ENCODE measurements around the gene CFAP61.
A peak's percentile ranks its signal among the peaks of the same experiment; 100 is the strongest.

CFAP61 gene

DNA sequence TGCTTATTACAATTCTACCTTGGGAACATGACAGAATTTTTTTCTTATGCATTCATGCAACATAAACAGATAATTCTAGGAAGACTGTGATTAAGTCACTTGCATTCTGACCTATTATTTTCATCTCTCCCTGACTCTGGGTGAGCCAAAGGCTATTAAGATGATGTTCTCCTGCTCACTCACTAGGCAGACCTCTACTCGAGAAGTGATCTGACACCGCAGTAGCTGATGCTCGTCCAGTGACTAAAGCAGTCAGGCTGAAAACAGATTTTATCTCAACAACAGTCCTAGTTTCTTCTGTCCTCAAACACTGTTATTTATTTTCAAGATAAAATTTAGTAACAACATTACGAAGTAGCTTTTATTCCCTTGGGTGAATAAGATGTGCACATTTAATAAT, 17.8 kb upstream of the CFAP61 start:
- no peak for DNase-seq

DNA sequence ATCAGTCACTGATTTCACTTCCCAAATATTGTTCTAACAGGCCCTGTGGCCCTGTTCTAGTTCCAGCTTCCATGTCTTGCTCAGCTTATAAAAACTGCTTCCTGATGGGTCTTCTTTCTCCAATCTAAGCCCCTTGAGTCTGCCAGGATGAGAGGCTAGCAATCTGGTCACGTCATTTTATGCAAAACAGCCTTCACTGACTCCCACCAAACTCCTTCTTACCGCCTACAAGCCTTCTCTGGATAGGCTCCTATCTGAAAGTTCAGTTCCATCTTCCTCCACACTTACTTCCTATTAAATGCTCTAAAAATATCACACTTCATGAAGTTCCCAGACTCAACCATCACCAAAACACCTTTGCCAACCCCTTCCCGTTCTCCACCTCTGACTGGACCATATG, 15.6 kb upstream of the CFAP61 start:
- no peak for DNase-seq

DNA sequence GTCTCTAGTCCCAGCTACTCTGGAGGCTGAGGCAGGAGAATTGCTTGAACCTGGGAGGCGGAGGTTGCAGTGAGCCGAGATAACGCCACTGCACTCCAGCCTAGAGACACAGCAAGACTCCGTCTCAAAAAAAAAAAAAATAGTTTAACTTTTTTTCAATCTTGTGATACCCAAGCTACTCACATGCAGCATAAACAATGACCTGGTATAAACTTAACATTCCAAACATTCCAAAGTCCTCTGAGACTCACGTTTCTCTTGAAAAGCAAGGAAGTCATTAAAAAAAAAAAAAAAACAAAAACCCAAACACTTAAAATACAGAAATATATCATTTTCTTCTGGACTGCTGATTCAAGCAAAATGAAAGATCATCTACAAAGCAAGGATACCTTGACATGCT, 14.4 kb upstream of the CFAP61 start:
- no peak for DNase-seq

DNA sequence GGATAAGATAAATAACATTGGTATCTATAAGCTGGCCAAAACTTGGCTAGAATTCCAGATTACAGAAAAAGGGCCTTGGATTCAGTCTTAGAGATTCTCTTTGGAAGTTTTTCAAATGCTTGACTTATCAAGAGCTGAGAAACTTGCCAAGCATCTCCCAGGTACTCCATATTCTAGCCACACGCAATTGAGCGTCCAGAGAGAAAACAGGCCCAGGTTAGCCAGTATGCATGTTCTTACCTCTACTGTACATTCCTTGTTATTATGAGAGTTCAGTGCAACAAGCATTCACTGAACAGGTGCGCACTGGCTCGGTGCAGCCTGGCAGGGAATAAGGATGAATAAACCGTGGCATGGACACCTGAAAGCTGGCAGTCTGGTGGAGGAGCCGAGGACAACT, 13.7 kb upstream of the CFAP61 start:
- DNase-seq: no peak

DNA sequence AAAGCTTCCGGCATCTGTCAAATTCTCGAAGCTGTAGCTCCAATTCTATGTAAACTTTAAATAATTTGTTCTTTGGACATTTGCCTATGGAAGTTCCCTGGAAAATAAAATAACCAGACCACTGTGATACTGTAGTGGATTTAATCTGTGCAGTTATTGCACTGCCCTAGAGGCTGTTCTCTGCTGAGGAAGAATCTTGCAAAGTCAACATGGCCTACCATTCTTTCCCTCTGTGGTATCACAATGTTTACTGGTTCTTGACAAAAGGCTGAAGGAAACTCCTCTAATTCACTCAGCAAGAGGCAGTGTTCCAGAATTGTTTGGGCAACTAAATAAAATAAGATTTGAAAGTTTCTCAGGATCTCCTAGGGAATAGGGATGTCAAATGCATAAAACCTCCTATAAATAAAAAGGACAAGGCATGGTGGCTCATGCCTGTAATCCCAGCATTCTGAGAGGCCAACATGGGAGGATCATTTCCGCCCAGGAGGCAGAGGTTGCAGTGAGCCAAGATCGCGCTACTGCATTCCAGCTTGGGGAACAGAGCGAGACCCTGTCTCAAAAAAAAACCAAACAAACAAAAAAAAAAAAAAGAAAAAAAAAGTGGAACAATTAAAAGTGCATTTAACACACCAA, 12.5 kb upstream of the CFAP61 start:
- DNase-seq: no peak

DNA sequence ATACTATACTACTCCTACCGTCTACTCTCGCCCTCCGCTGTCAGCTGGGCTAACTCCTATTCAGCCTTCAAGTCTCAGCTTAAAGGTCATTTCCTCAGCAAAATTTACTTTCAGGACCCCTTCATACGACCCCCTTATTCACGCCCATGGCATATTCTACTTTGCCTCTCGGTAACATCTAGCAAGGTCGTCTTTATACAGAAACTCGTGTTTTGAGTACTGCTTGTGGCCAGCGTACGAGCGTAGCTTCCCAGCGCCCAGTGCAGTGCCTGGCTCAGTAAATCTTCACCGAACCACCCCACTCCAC, 612 bp upstream of the CFAP61 start:
- DNase-seq: no peak

DNA sequence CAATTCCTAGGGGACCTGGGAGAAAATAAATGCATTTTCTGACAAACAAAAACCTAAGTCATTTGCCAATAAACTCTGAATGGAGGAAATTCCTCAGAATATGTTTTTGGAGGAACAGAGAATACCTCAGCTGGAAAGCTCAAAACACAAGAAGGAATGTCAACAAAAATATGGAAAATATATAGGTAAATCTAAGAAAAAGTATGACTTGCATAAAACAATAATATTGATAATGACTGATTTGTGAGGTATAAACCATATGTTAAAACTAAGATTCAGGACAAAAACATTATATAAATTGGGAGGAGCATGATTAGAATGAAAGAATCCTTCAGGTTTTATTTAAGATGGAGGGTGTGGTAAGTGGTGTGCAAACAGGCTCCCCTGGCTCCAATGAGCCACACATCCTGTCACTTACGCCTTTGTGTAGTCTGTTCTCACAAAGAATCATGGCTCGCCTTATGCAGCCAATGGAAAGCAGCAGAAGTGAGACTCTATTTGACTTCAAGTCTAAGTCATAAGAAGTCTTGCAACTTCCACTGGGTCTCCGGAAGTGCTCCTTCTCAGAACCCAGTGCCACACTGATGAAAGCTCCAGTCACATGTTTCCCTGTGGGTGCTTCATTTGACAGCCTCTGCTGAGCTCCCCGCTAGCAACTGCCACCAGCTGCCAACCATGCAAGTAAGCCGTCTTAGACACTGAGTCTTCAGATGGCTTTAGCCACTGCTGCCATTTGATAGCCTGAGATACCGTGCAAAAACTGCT, 8.1 kb downstream of the CFAP61 start:
- DNase-seq: peak; percentile 26

DNA sequence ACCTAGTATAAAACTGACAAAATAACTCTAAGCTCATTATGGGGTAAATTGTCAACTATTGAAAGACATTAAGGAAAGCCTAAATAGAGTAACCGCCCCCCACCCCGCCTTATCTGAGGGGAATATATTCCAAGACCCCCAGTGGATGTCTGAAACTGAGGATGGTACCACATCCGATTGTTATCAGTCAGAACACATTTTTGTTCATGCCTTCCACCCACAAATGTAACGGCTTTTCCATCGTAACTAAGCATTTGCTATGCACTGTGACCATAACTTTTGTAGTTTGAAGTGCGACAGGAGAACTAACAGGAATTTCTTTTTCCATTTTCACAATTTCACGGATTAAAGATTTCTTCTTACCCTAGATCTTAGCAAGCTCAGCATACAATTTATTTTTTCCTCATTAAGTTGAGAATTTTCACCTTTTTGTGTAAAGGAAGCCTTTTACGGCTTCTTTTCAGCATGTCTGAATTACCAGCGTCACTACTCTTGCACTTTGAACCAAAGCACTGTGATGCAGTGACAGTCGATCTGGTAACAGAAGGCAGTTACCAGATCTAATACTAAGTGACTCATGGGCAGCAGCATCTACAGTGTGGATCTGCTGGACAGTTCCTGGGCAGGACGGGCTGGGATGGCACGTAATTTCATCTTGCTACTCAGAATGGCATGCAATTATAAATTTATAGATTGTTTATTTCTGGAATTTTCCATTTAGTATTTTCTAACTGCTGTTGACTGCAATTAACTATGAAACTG, 11.8 kb downstream of the CFAP61 start:
- DNase-seq: no peak

DNA sequence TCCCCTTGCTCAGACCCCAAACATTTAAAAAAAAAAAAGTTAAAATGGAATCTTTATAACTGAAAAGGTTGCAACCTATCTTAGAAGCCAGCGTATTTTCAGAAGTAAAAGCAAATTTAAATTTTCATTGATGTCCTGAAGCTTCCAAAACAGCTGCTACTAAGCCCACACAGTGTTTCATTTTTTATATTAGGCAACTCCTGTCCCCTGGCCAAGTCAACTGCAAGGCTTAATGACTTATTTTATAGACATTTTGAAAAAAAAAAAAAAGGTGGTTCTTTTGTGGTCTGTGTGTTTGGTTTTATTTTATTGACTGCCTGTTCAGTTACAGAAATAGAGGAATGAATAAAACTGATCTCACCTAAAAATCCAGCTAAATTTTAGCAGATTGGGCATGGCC, 13.0 kb downstream of the CFAP61 start:
- no peak for DNase-seq

DNA sequence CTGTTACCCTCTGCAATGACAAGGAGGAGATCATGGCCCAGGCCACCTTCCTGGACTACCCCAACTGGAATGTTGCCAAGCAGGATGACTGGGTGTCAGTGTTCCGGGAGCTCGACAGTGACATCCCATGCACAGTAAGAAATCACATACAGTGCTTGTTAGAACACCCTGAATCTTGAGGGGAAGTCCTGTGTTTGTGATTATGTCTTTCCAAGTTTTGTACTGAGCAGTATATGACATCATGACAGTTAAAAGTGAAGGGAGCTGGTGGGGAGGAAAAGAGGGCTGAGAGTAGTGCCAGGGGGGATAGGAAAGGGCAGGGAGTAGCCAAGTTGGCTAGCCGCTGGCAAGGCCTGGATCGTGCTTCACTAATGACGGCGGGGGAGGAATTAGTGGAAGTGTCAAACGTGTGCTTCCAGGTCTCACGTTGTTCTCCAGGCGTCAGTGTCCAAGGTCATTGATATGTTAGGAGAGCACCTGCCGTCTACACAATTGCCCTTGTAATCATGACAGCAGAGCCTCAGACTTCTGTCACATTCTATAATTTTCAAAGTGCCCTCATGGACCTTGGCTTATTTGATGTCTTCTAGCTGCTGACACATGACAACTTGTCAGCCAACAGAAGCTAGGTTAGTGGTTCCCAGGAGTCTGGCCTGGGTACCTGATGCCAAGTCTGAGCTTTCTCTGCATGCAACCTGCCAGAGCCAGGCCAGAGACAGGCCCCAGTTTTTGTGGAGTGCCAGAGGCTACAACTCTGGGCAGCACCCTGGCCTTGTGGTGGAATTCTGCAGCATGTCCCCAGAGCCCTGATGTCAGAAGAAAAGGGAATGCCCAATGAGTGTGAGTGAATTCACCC, 18.8 kb downstream of the CFAP61 start:
- peak; percentile 34 for DNase-seq

DNA sequence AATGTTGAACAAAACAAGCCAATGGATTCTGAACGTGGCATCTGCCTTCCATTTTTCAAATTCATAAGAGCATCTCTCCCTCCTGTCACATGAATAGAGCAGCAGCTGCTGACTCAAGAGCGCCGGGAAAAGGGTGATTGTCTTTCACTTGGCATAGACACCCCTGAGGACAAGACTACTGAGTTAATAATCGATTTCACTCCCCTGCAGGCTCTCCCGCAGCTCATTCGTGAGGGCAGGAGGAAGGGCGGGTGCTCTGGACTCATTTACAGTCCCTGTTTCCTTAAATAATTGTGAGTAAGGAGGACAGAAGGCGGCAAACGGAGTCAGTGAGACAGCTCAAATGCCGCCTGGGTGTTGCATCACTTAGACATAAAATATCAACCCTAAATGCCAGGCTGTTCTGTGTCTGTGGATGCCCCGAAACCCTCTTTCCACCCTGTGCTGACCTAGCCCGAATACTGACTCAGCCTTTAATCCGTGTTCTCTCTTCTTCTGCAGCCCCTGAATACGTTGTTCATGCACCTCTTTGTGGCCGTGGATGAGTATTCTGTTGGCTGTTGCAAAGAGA, 21.6 kb downstream of the CFAP61 start:
- DNase-seq: no peak

DNA sequence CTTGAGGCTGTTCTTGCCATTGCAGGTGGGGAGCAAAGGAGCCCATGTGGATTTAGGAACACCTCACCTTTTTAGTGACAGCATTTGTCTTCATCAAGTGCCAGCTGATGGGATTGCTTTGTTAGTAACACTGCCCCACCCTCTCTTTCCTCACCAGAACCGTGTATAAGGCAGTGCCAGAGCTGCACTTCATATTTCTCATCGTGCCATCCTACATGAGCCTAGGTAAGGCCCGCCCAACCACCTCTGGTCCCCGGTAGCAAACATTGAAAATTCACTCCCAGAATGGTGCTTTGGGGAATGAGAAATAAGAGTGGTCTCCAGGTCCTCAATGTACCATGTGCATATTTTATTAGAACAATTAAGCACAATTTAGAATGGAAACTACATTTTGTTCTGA, 22.7 kb downstream of the CFAP61 start:
- DNase-seq: no peak

DNA sequence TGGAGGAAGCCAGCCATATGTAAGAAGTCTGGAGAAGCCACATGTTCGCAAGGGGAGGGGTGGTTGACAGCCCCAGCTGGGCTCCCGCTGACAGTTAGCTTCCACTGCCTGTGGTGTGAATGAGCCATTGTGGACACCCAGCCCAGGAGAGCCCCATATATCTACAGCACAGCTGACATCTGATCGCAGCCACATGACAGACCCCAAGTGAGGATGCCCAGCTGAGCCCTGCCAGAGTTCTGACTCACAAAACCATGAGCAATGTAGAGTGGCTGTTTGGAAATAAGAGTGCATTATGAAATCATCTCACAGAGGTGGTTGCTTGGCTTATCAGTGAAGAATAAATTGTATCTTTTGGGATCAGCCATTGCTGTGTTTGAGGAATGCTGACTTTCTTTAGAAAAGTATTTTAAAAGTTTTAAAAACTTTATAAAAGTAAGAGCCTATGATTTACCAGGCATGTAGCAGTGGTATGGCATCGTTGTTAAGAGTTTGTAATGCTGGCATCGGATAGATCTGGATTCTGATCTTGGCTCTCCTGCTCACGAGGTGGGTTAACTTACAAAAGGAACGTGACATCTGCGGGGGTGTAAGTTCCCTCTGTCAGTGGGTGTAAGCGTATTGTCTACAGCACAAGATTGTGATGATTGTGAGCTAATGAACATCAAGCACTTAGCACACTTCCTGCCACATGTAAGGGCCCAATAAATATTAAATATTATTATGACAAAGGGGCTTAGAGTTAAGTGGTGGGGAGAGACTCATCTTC, 24.1 kb downstream of the CFAP61 start:
- no peak for DNase-seq

DNA sequence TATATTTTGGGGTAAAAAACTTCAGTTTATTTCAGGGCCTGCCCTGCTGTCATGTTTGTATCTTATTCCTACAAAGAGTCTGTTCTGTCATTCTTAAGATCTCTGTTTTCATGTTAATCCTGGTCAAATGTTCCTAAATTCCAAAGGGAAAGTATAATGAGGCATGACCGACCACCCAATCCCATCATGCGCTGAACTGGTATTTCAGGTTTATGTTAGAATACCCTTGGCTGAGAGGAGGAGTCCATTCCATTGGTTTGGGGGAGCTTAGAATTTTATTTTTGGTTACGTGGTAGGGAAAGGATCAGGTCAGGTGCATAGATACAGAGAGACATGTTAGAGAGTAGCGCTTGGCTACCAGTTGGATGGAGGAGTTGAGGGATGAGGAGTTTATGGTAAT, 25.7 kb downstream of the CFAP61 start:
- no peak for DNase-seq

DNA sequence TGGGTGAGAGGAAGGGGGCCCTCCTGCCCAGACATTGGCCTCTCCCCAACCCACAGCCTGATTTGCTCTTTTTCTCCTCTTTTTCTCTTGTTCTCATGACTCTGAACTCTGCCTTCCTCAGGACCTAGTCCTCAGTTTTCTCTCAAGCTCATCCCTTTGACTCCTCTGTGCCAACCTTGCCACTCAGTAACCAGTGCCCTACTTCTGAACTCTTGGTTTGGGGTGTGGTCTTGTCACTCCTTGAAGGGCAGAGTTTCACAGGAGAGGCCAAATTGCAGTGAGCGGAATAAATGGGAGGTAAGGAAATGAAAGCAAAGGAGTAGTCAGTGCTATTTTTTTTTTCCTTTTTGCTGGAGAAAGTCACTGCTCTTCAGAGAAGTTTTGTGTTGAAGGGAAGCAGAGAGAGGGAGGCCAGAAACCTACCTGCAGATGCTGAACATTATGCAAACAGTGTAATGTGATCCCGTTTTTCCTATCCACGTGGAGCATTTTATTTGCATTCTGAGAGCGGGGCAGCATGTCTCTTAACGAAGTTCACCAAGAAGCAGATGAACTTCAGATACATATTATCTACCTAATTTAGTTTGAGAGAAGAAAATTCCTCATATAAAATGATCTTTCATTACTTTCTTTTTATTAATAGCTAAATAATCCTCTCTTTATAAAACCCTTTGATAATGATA, 26.9 kb downstream of the CFAP61 start:
- DNase-seq: no peak

DNA sequence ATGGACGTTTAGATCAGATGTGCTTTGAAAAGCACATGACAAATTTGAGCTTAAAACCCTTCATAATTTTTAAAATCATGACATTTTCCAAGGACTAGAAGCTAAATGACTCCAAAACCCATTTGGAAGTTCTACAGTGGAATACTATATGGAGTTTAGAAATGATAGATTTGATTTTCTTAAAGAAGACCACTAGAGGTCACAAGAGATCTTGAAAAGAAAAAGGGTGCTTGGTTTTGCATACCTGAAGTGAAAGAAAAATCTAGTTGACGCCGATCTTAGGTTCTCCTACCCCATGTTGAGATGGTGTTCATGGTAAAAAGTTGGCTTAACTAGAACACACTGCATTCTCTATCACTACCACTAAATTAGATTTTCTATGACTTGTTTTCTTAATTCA, 31.5 kb downstream of the CFAP61 start:
- DNase-seq: peak; percentile 71

DNA sequence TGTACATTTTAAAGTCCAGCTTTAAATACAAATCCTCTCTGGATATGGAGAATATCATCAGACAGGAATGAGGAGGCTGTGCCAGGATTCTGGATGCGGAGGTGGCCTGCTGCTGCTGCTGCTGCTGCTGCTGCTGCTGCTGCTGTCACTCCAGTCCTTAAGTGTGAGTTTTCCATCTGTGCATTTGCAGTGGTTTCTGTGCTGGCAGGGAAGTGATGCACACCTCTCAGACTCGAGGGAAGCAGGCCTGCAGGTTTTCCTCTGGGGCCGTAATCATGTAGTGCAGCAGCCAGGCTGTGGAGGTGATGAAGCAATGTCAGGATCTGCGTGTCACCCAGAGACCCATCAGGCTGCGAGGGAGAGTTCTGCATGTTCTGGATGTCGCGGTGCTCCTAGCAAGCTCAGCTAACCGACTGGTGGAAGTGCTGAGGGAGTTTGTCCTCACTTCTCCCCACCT, 32.0 kb downstream of the CFAP61 start:
- no peak for DNase-seq

DNA sequence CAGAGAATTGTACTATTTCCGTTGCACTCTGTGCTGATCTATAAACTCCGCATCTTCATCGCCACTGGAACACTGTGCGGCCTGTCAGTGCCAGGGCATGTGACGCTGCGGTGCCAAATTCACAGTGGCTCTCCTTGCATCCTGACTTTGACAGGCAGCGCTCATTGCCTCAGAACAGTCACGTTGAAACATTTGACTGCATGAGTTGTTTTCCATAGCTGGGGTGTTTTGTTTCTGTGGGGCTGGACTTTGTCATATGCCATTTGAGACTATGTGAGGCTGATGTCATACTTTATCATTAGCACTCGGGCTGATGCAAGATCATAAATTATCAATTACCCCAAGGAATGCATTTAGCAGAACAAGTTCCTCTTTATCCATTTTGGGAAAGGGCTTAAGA, 32.7 kb downstream of the CFAP61 start:
- DNase-seq: no peak

DNA sequence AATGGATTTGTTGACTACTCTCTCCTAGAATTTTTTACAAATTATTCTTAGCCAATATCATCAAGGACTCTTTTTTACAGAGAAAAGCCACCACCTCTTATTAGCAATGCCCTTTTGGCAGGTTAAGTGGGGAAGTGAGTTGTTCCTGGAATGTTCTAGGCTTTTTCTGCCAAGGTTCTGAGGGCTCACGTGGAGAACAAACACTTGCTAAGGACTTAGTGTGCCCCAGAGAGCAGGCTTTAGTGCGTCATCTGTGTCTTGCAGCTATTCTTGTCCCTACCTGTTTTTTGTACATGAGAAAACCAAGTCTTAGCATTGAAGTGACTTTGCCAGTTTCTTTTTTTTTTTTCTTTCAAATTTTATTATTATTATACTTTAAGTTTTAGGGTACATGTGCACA, 33.5 kb downstream of the CFAP61 start:
- no peak for DNase-seq

DNA sequence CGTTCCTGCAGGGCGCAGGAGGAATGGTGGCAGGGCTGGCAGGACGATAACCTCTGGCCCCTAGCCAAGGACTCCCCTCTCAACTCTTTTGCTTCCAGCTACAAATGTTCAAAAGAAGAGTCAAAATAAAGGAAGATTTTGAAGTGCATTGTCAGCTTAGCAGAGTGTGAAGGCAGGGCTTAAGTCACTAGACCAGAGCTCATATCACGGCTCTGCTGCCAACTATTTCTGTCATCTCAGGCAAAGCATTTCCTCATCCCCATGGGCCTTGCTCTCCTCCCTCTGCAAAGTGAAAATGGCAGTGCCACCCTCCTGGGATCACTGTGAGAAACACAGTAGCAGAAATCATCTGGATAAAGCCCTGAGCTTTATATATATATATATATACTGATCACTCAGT, 36.7 kb downstream of the CFAP61 start:
- no peak for DNase-seq

DNA sequence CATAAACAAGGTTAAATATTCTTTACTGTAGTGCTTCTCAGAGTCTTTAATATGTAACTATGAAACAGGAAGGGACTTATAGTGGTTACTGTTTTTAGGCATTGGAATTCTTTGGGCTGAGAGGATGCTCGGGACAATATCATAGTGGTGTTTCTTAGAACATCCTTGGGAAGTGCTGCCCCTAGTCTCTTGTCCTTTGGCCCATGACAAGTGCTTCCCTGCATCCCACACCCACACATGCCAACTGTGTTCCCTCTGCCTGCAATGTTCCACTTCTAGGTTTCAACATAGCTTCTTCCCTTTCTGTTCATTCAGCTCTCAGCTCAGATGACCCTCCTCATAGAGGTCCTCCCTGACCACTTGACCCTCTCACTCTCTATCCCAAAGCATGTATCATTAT, 37.6 kb downstream of the CFAP61 start:
- no peak for DNase-seq

DNA sequence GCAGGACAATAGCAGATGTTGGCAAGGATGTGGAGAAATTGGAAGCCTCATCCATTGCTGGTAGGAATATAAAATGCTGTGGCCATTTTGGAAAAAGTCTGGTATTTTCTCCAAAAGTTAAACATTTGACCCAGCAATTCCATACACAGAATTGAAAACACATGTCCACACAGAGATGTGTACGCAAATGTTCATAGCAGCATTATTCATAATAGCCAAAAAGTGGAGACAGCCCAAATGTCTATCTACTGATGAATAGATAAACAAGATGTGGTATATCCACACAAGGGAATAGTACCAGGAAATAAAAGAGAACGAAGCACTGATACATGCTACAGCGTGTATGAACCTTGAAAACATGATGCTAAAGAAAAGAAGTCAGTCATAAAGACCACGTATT, 40.5 kb downstream of the CFAP61 start:
- no peak for DNase-seq
